ENCODE data around the gene CACNA2D3.

CACNA2D3 gene

GRCh38 chr3:54888873-54889272 is 766.5 kb downstream of the CACNA2D3 start:
- Mint-ChIP-seq H3K27ac (no peak overlapping the region), H3K4me3 (no peak overlapping the region), H3K9me3 (ENCODE audit: low read depth) (no peaks in the 10 kb centered on the region), H3K36me3 (no peaks in the 10 kb centered on the region), H3K27me3 (no peaks in the 10 kb centered on the region), H3K4me1 (ENCODE audit: low read depth) (no peaks in the 10 kb centered on the region)

- Mint-ChIP-seq H3K36me3 (no peaks in the 10 kb centered on the region), H3K9me3 (ENCODE audit: low read depth) (no peaks in the 10 kb centered on the region), H3K27ac (no peak overlapping the region), H3K4me1 (ENCODE audit: low read depth) (no peaks in the 10 kb centered on the region), H3K27me3 (no peaks in the 10 kb centered on the region), H3K4me3 (no peak overlapping the region)
Measured at GRCh38 chr3:54889731-54890130, 767.4 kb downstream of the CACNA2D3 start.

GRCh38 chr3:54891540-54891897 is 769.2 kb downstream of the CACNA2D3 start:
- Mint-ChIP-seq H3K36me3 (no peaks in the 10 kb centered on the region), H3K4me3 (no peak overlapping the region), H3K4me1 (ENCODE audit: low read depth) (no peaks in the 10 kb centered on the region), H3K9me3 (ENCODE audit: low read depth) (no peaks in the 10 kb centered on the region), H3K27me3 (no peaks in the 10 kb centered on the region), H3K27ac (no peak overlapping the region)

- Mint-ChIP-seq H3K9me3 (ENCODE audit: low read depth) (no peaks in the 10 kb centered on the region), H3K27me3 (no peaks in the 10 kb centered on the region), H3K4me3 (no peak overlapping the region), H3K4me1 (ENCODE audit: low read depth) (no peaks in the 10 kb centered on the region), H3K36me3 (no peaks in the 10 kb centered on the region), H3K27ac (no peak overlapping the region)
Measured at GRCh38 chr3:54892168-54892567, 769.8 kb downstream of the CACNA2D3 start.

GRCh38 chr3:54895613-54896012 is 773.3 kb downstream of the CACNA2D3 start:
- H3K27ac Mint-ChIP-seq, result no peak overlapping the region
- no peaks in the 10 kb centered on the region for H3K4me1 Mint-ChIP-seq (ENCODE audit: low read depth)
- H3K9me3 Mint-ChIP-seq (ENCODE audit: low read depth), result no peaks in the 10 kb centered on the region
- H3K27me3 Mint-ChIP-seq, result no peaks in the 10 kb centered on the region
- no peak overlapping the region for H3K4me3 Mint-ChIP-seq
- no peaks in the 10 kb centered on the region for H3K36me3 Mint-ChIP-seq

GRCh38 chr3:54897028-54897711 is 774.8 kb downstream of the CACNA2D3 start:
- no peak overlapping the region for H3K4me3 Mint-ChIP-seq
- H3K36me3 Mint-ChIP-seq, result no peaks in the 10 kb centered on the region
- H3K27ac Mint-ChIP-seq, result no peak overlapping the region
- H3K27me3 Mint-ChIP-seq, result no peaks in the 10 kb centered on the region
- no peaks in the 10 kb centered on the region for H3K4me1 Mint-ChIP-seq (ENCODE audit: low read depth)
- H3K9me3 Mint-ChIP-seq (ENCODE audit: low read depth), result no peaks in the 10 kb centered on the region

- Mint-ChIP-seq H3K27me3 (no peaks in the 10 kb centered on the region), H3K36me3 (no peaks in the 10 kb centered on the region), H3K4me1 (ENCODE audit: low read depth) (no peaks in the 10 kb centered on the region), H3K9me3 (ENCODE audit: low read depth) (no peaks in the 10 kb centered on the region), H3K4me3 (no peak overlapping the region), H3K27ac (no peak overlapping the region)
Measured at GRCh38 chr3:54899273-54899672, 776.9 kb downstream of the CACNA2D3 start.

GRCh38 chr3:54900838-54901591 is 778.7 kb downstream of the CACNA2D3 start:
- no peaks in the 10 kb centered on the region for H3K4me1 Mint-ChIP-seq (ENCODE audit: low read depth)
- peaks cover 1% of the 10 kb centered on the region for H3K27me3 Mint-ChIP-seq
- no peaks in the 10 kb centered on the region for H3K36me3 Mint-ChIP-seq
- H3K9me3 Mint-ChIP-seq (ENCODE audit: low read depth), result no peaks in the 10 kb centered on the region
- no peak overlapping the region for H3K4me3 Mint-ChIP-seq
- H3K27ac Mint-ChIP-seq, result no peak overlapping the region

- H3K36me3 Mint-ChIP-seq, result no peaks in the 10 kb centered on the region
- H3K27me3 Mint-ChIP-seq, result peaks cover 1% of the 10 kb centered on the region
- no peak overlapping the region for H3K27ac Mint-ChIP-seq
Measured at GRCh38 chr3:54901906-54902685, 779.7 kb downstream of the CACNA2D3 start.

GRCh38 chr3:54905261-54905888 is 783.0 kb downstream of the CACNA2D3 start:
- H3K9me3 Mint-ChIP-seq (ENCODE audit: low read depth), result no peaks in the 10 kb centered on the region
- no peaks in the 10 kb centered on the region for H3K36me3 Mint-ChIP-seq
- H3K4me3 Mint-ChIP-seq, result no peak overlapping the region
- peaks cover 1% of the 10 kb centered on the region for H3K27me3 Mint-ChIP-seq
- H3K4me1 Mint-ChIP-seq (ENCODE audit: low read depth), result no peaks in the 10 kb centered on the region
- no peak overlapping the region for H3K27ac Mint-ChIP-seq

More at GRCh38 chr3:54901906-54902685, 779.7 kb downstream of the CACNA2D3 start:
- Mint-ChIP-seq H3K9me3 (ENCODE audit: low read depth) (no peaks in the 10 kb centered on the region), H3K4me3 (no peak overlapping the region), H3K4me1 (ENCODE audit: low read depth) (no peaks in the 10 kb centered on the region)

- no peak overlapping the region for H3K4me3 Mint-ChIP-seq
- H3K27ac Mint-ChIP-seq, result no peak overlapping the region
- peaks cover 1% of the 10 kb centered on the region for H3K27me3 Mint-ChIP-seq
- H3K36me3 Mint-ChIP-seq, result no peaks in the 10 kb centered on the region
- no peaks in the 10 kb centered on the region for H3K9me3 Mint-ChIP-seq (ENCODE audit: low read depth)
- no peaks in the 10 kb centered on the region for H3K4me1 Mint-ChIP-seq (ENCODE audit: low read depth)
Measured at GRCh38 chr3:54905920-54906319, 783.6 kb downstream of the CACNA2D3 start.

GRCh38 chr3:54906763-54907162 is 784.4 kb downstream of the CACNA2D3 start:
- Mint-ChIP-seq H3K27me3 (peaks cover 1% of the 10 kb centered on the region), H3K9me3 (ENCODE audit: low read depth) (no peaks in the 10 kb centered on the region), H3K36me3 (no peaks in the 10 kb centered on the region), H3K4me3 (no peak overlapping the region), H3K4me1 (ENCODE audit: low read depth) (no peaks in the 10 kb centered on the region), H3K27ac (no peak overlapping the region)

- no peaks in the 10 kb centered on the region for H3K4me1 Mint-ChIP-seq (ENCODE audit: low read depth)
- H3K36me3 Mint-ChIP-seq, result no peaks in the 10 kb centered on the region
Measured at GRCh38 chr3:54909191-54909590, 786.8 kb downstream of the CACNA2D3 start.

GRCh38 chr3:54914180-54914579 is 791.8 kb downstream of the CACNA2D3 start:
- peaks cover 4% of the 10 kb centered on the region for H3K9me3 Mint-ChIP-seq (ENCODE audit: low read depth)
- H3K27ac Mint-ChIP-seq, result no peak overlapping the region
- H3K4me1 Mint-ChIP-seq (ENCODE audit: low read depth), result no peaks in the 10 kb centered on the region
- no peak overlapping the region for H3K4me3 Mint-ChIP-seq
- no peaks in the 10 kb centered on the region for H3K36me3 Mint-ChIP-seq
- H3K27me3 Mint-ChIP-seq, result no peaks in the 10 kb centered on the region

More at GRCh38 chr3:54909191-54909590, 786.8 kb downstream of the CACNA2D3 start:
- Mint-ChIP-seq H3K27ac (no peak overlapping the region), H3K9me3 (ENCODE audit: low read depth) (peaks cover 4% of the 10 kb centered on the region), H3K27me3 (peaks cover 1% of the 10 kb centered on the region), H3K4me3 (no peak overlapping the region)

GRCh38 chr3:54915181-54915580 is 792.8 kb downstream of the CACNA2D3 start:
- Mint-ChIP-seq H3K27ac (no peak overlapping the region), H3K4me3 (no peak overlapping the region), H3K4me1 (ENCODE audit: low read depth) (no peaks in the 10 kb centered on the region), H3K27me3 (no peaks in the 10 kb centered on the region), H3K9me3 (ENCODE audit: low read depth) (peaks cover 4% of the 10 kb centered on the region), H3K36me3 (no peaks in the 10 kb centered on the region)
